CD4-positive, alpha-beta T cell treated with Interleukin-21 for 1 hour (primary cell): Measurements from ENCODE around the gene GBGT1.
"Not testable (repeated sequence)": the region's sequence is repeated elsewhere in the genome, so short reads cannot be mapped to it uniquely, and the experiment has no call there.

ENCODE experiments used
- DNase-seq: peaks from one replicate; pipeline ENCODE4 v3.0.0-alpha.2; 2020

The GBGT1 gene

GRCh38 chr9:133194597-133194996, 30.9 kb upstream of the GBGT1 start:
- DNase-seq, result no peak

DNA sequence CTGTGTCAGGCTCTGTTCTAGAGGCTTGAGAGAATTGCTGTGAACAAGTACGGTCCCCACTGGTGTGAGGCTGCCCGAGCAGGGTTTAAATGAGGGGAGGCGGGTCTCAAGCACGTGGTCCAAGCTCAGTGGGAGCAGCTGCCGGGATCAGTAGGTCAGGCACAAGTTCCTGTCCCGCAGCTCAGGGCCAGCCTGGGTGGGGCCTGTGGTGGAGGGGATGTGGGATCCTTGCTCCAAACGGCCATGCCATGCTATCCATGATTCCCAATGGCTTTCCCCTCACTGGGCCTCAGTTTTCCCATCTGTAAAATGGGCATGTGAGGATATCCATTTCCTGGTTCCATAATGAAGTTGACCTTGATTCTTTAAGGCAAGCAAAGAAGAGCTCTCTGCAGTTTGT, 28.3 kb upstream of the GBGT1 start:
- DNase-seq, result no peak

DNA sequence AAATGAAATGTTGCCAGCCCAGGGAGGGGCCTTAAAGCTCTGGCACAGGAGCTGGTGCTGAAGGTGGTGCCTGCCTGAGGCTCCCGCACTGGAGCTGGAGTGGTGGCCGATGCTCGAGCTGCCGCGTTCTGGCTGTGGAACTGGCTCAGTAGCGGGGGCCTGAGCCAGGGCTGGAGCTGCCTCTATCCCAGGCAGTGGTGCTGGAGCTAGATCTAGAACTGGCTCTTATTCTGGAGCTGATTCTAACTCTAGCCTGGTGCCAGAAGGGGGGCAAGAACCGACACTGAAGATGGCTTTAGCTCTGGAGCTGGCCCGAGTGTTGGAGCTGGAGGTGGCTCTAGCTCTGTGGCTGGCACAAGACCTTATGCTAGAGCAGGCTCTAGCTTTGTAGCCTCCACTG, 26.1 kb upstream of the GBGT1 start:
- no peak for DNase-seq

DNA sequence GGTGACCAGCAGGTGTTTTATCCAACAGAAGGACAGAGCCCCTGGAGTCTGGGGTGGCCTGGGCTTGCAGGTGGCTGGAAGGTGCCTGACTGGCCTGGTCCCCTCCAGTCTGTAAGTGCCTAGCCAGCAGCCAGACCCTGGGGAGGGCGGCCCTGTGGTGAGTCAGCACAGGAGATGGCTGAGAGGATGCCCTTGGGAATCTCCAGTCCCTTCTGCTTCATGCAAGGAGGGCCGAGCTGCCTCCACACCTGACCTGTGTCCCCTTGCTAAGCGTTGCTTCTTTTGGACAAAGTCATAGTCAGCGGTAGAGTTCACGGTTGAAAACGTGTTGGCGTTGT, 25.1 kb upstream of the GBGT1 start:
- no peak for DNase-seq

GRCh38 chr9:133188006-133188842, 24.5 kb upstream of the GBGT1 start:
- DNase-seq, result no peak

DNA sequence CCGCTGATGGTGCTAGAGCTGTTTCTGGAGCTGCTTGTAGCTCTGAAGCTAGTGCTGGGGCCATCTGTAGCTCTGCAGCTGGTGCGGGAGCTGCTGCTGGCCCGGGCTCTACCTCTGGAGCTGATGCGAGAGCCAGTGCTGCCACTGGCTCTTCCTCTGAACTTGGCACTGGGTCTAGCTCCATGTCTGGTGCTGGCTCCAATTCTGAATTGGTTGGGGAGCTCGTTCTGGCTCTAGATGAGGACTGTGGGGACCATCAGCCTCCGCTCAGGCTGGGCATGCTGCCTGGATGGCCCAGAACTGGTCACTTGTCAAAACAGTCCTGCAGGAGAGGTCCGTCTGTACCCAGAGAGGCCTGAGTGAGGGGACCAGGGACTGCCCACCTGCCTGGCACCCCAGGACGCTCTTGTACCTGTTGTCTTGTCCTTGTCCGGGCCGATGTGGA, 23.9 kb upstream of the GBGT1 start:
- DNase-seq, result no peak

GRCh38 chr9:133186736-133187135, 23.0 kb upstream of the GBGT1 start:
- DNase-seq, result no peak

DNA sequence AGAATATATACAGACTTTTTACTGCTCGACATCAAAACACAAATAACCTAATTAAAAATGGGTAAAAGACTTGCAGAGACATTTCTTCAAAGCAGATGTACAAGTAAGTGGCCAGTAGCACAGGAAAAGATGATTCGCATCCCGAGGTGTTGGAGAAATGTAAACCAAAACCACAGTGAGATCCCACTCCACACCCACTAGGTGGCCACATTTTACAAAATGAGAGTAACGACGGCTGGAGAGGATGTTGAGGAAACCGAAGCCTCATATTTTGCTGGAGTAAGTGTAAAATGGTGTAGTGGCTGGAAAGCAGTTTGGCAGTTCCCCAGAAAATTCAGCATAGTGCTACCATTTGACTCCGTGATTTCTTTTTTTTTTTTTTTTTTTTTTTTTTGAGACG, 21.3 kb upstream of the GBGT1 start:
- peak; percentile 51 for DNase-seq

DNA sequence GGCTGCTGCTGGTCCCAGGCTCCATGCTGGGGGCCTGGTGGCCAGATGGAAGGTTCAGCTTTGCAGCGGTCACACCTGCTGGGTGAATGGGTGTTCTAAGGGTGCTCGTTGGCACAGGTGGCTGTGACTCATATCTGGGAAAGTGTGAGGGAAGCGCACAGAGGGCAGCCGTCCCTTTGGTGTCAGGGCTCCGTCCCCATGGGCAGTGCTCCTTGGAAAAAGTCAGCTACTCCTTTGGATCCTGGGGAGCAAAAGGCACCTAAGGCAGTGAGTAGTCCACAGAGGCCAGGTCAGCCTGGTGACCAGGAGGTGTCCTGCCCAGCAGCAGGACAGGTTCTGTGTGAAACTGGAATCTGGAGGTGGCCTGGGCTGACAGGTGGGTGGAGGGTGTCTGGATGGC, 18.4 kb upstream of the GBGT1 start:
- DNase-seq, result no peak

GRCh38 chr9:133181561-133181960, 17.8 kb upstream of the GBGT1 start:
- no peak for DNase-seq

DNA sequence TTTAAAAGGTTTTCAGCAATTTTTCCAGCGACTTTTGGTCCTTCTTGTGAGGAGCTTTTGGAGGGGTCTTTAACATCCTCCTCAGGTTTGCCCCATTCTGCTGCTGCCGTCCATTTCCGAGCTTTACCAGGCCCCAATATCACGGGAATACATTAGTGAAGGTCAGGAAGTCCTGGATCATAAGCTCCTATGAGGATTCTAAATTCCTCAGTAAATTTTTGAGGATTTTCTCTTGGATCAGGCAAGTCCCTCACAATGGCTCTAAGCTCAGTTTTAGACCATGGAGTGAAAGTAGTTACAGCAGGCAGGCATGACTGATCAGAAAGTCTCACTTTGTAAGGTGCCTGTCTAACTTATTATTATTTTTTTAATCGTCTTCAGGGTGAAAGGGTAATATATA, 17.2 kb upstream of the GBGT1 start:
- DNase-seq, result no peak

- DNase-seq, result no peak
These were observed 9.3 kb upstream of the GBGT1 start for GRCh38 chr9:133173056-133173455.

DNA sequence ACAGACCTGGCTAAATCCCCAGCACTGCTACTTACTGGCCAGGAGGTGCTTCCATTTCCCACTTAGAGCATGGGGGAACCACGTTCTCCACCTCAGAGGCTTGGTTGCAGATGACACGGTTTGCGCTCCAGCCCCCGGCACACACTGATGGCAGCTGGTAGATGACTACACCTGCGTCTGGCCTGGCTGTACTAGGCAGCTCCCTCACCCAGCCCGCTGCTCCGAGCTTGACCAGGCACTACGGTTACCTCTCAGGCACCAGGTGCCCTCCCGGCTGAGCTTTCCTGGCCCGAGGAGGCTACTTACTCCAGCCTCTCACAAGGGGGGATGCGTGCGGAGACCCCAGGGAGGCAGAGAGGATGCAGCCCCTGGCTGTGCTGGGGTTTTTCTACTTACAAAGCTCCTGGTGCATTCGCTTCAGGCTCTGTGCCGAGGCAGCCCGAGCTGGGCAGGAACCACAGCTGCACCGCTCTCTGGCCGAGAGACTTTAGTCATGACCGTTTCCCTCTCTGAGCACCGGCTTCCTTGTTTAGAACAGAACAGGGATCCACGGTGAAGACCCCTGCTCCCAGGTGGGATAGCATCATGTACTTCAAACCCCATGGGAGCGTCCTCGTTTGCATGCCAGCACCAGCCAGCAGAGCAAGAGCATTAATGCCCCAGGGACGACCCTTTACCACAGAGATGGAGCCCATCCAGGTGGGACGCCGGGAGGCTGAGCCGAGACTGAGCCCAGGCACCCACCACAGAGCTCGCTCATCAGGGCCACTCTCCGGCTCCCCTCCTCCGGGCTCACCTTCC, 7.6 kb upstream of the GBGT1 start:
- DNase-seq, result no peak

DNA sequence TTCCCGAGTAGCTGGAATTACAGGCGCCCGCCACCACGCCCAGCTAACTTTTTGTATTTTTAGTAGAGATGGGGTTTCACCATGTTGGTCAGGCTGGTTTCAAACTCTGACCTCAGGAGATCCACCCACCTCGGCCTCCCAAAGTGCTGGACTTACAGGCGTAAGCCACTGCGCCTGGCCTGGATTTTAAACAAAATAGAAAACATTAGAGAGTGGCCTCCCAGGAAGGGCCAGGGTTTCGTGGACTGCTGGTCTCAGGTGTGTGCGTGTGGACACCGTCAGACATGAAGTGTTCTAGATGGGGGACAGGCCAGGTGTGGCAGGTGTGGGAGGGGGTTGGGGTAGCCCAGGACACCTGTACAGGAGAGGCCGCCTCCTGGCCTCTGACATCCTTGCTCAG, 7.0 kb upstream of the GBGT1 start:
- DNase-seq, result no peak

DNA sequence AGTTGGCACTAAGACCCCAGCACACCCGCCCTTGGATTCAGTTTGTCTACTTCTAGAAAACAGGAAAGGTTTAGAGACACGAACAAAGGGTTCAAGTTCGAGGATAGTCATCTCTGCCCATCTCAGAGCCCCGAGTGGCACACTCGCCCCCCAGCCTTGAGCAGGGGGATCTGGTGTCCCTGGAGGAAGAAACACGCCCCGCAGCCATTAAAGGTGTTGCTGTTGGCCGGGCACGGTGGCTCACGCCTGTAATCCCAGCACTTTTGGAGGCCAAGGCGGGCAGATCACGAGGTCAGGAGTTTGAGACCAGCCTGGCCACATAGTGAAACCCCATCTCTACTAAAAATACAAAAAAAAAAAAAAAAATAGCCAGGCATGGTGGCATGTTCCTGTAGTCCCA, 6.0 kb upstream of the GBGT1 start:
- DNase-seq, result not testable (repeated sequence)

DNA sequence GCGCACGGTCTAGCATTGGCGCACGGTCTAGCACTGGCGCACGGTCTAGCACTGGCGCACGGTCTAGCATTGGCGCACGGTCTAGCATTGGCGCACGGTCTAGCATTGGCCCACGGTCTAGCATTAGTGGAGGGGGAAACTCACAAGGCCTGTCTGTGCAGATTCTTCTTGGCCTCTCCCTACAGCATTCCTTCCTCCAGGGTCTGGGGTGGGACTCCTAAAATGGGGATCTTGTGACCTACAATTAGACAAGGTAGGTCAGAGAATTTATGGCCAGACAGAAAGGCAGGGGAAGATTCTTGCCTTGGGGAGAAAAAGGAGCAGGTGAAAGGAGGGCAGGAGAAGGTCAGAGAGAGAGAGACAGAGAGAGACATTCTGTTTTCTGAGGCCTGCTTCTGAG, 5.4 kb upstream of the GBGT1 start:
- no peak for DNase-seq

DNA sequence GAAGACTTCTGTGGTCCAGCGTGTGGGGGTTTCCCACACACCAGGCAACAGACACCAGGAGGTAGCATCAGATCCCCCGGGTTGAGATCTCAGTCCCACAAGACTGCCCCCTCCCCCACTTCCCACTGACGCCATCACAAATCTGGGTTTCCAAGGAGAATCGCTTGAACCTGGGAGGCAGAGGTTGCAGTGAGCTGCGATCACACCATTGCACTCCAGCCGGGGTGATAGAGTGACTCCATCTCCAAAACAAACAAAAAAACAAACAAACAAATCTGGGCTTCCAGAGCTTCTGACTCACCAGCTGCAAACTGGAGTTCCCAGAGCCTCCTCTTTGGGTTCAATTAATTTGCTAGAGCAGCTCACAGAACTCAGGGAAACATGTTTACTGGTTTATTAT, 4.7 kb upstream of the GBGT1 start:
- DNase-seq, result no peak

DNA sequence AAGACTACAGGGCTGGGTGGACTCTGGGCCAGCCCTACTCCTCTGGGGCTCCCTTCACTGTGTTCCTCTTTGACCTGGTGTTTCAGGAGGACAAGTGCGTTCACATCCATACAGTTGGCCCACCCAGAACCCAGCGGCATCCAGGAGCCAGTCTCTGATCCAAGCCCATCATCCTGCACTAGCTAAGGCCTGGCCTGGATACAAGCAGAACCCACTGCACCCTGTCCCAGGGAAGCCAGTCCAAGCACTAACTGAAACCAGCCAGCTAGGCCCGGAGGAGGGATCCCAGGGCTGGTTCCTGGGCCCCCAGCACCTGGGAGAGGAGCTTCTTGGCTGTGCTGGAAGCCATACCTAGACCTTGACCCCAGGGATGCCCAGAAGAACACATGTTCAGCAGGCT, 4.1 kb upstream of the GBGT1 start:
- no peak for DNase-seq

GRCh38 chr9:133167096-133167730, 3.5 kb upstream of the GBGT1 start:
- DNase-seq, result no peak

GRCh38 chr9:133166392-133166791, 2.7 kb upstream of the GBGT1 start:
- DNase-seq, result no peak

DNA sequence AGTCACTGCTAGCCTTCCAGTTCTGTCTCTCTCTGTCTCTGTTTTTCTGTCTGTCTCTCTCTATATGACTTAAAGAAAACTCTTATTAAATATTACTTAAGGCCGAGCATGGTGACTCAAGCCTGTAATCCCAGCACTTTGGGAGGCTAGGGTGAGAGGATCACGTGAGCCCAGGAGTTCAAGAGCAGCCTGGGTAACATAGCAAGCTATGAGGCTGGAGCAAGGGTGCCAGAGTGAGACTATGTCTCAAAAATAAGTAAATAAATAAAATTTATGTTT, 1.7 kb upstream of the GBGT1 start:
- DNase-seq, result no peak

- DNase-seq, result no peak
These were observed 477 bp upstream of the GBGT1 start for GRCh38 chr9:133164191-133164590.

DNA sequence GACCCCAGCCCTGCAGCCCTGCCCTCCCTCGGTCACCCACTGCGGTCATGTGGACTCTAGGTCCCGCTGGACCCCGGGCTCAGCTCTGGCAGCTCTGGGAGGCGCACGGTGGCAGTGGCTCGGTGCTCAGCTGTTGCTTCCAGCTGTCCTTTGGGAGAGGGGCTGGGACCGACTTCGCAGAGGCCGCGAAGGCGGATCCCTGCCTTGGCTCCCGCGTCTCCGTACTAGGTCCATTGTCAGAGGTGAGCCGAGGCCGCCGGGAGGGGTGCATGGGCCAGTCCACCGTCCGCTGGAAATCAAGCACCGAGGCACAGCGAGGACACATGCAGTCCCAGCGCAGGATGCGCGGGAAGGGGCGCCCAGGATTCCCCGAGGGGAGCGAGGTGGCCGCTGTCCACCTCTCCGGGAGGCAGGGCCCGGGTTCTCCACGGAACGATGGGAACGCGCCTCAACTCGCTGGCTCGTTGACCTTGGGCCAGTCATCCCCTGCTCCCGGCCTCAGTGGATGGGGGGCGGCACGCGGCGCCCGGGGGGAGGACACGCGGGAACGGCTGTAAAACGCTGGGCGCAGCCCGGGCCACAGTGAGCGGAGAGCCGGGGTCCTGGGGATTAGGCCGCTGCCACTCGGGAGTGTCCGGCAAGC, 732 bp downstream of the GBGT1 start:
- no peak for DNase-seq

DNA sequence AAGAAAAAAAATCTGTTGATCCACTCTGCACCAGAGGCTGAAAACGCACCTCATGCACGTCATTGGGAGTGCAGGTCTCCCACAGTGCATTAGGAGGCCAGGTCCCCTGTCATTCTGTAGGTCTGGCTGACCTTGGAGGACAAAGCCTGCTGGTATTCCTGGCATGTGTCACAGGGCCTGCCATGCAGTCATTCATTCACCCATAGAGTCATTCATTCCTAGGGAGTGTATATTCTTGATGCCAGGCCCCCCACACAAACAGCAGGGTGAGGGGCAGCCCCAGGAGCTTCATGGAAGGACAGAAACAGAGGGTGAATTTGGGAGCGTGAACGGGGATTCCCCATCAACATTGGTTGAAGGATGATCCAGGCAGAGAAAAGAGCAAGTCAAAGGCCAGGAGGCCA, 2.2 kb downstream of the GBGT1 start:
- DNase-seq, result no peak
